Measurements from ENCODE around the gene NKAIN2.

NKAIN2 gene

DNA sequence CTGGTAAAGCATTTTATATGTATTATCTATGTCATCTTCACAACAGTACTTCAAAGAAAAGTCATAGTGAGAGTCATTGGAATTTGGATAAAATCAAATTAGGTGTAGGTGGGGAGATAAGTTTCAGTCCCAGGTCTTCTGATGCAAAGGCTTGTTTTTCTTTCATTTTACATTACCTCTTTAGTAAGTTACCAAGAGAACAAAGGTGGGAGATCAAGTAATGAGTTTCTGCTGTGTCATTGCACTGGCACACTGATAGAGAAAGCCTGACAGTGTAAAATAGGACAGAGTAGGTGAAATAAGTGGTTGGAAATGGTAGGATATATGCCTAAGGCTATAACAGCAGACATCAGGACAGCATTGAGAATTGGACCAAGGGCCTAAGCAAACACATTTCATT, 250.4 kb downstream of the NKAIN2 start:
- Mint-ChIP-seq H3K4me1 (no peaks in the 10 kb centered on the region), H3K36me3 (no peaks in the 10 kb centered on the region), H3K27me3 (no peaks in the 10 kb centered on the region), H3K9me3 (peaks cover 8% of the 10 kb centered on the region), H3K4me3 (no peak overlapping the region), H3K27ac (no peak overlapping the region)

DNA sequence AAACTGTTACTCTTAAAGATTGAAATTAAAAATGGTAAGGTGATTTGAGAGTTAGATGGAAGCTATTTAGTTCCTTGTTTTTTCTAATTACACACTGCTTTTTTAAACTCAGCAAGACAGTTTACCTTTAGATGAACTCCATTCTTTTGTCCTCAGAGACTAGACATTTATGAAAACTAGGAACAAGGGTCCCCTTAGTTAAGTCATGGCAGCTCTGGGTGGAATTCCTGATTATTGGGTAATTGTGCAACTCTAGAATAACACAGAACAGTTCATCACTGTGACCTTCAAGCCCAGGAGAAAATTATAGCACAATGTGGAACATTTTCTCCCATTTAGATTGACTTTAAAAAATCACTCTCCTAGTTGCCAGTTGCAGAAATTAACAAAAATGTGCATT, 251.7 kb downstream of the NKAIN2 start:
- Mint-ChIP-seq H3K27ac (no peak overlapping the region), H3K4me3 (no peak overlapping the region), H3K9me3 (peaks cover 8% of the 10 kb centered on the region), H3K4me1 (no peaks in the 10 kb centered on the region), H3K27me3 (no peaks in the 10 kb centered on the region), H3K36me3 (no peaks in the 10 kb centered on the region)

DNA sequence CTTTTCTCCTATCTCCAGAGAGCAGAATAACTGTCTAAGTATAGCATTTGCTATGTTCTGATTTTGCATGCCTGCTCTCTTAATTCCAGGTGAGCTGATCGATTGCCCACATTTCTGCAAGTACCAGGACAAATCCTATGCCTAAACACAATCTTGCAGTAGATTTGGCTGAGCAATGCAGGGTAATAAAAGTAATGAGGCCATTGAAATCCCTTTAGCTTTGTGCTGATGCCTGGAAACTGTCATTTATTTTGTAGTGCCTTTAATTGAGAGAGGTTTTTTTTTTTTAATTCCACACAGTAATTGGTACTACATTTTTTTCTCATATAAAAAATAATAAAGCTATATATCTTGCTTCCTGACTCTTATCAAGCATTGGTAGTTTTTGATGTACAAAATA, 252.3 kb downstream of the NKAIN2 start:
- no peaks in the 10 kb centered on the region for H3K27me3 Mint-ChIP-seq

DNA sequence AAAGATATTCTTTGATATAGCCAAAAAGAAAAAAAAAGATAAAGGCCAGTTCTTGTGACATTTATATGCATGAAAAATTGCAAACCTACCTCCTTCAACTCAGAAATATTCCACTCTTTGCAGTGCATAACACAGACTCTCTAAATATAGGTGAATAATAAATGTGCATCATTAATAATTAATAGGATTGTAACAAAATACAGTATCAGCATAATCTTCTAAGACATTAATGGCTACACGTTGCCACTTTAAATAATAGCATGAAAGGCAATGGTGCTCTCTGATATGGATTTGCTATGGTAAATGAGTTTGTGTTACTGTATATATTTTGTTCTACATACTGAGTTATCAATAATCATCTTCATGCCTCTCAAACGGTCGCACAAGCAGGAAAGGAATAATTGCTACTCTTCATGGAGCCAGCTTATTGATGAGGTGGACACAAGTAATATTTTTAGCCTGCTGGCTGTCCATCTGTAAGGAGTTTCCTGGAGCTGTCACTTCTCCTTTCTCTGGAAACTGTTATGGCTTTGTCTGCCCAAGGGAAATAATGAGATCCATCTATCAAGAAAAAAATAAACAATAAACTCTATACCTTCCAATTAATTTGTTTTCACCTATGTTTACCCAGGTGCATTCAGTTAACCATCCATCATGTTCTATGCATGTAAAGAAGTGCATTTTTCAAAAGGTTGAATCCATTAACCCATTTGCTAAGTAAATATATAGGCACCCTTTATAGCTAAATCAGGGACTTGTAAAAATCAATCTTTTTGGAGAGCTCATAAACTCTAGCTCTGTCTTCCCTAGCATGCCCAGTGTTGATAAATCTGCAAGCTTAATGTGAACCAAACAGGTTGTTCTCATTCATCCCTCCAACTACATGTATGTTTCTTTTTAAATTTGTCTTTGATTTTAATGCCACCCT, 253.0 kb downstream of the NKAIN2 start:
- H3K4me3 Mint-ChIP-seq: no peak overlapping the region
- no peaks in the 10 kb centered on the region for H3K36me3 Mint-ChIP-seq
- H3K27me3 Mint-ChIP-seq: no peaks in the 10 kb centered on the region
- no peaks in the 10 kb centered on the region for H3K4me1 Mint-ChIP-seq
- H3K27ac Mint-ChIP-seq: no peak overlapping the region
- peaks cover 5% of the 10 kb centered on the region for H3K9me3 Mint-ChIP-seq

More for the DNA sequence above, 252.3 kb downstream of the NKAIN2 start:
- H3K4me1 Mint-ChIP-seq: no peaks in the 10 kb centered on the region
- H3K36me3 Mint-ChIP-seq: no peaks in the 10 kb centered on the region
- H3K4me3 Mint-ChIP-seq: no peak overlapping the region
- H3K9me3 Mint-ChIP-seq: peaks cover 8% of the 10 kb centered on the region
- H3K27ac Mint-ChIP-seq: no peak overlapping the region

DNA sequence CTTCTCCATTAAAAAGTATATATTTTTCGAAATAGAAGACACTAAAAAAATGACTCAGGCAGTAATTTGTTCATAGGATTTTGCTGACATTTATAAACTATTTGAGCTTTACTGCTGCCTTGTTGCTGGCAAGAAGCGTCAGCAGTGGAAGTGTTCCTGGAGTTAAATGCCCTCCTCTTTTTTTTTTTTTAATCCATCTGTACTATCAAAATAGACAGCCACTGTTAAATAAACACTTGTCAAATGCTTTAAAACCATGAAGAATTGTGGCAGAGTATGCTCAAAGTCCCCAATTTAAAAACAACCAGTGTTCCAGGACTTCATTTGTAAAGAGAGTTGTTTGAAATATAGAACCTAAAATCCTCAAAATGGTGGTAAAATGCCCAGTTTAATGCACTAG, 253.8 kb downstream of the NKAIN2 start:
- Mint-ChIP-seq H3K9me3 (peaks cover 3% of the 10 kb centered on the region), H3K27me3 (no peaks in the 10 kb centered on the region), H3K36me3 (no peaks in the 10 kb centered on the region)

DNA sequence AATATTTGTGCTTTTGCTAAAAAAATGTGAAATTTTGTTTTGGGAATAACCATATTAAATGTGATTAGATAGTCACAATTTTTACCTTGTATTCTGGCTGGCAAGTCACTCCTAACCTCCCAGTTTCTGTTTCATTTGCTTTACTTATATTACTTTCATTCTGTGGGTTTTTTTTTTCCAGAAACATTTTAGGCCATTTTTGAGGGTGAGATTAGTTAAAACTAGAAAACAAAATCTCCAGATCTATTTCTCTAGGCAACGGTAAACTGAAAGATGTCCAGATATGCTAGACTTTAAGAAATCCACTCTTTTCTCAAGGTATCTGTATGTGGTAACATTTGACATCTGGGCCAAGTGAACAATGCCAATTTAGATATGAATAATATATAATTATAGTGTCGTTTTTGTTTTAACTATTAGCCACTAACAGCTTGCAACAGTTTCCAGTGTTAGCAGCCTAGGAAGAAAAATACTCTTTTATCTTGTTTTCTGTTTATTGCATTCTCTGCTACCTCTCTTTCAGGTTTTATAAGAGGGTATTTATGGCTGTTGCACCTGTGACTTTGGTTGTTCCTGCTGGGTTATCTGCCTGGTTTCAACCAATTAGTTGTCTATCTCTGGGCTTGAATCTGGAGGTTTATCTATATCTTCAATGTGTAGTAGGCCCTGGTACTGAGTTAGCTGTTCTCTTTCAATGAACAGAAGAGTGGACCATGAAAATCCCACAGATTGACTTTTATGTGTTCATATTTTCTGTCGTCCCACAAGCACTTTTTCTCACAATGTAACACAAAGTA, 260.9 kb downstream of the NKAIN2 start:
- no peaks in the 10 kb centered on the region for H3K9me3 Mint-ChIP-seq
- H3K4me3 Mint-ChIP-seq: no peak overlapping the region
- no peaks in the 10 kb centered on the region for H3K27me3 Mint-ChIP-seq
- no peak overlapping the region for H3K27ac Mint-ChIP-seq
- H3K4me1 Mint-ChIP-seq: no peaks in the 10 kb centered on the region
- H3K36me3 Mint-ChIP-seq: no peaks in the 10 kb centered on the region

More for the DNA sequence above, 253.8 kb downstream of the NKAIN2 start:
- Mint-ChIP-seq H3K4me1 (no peaks in the 10 kb centered on the region), H3K27ac (no peak overlapping the region), H3K4me3 (no peak overlapping the region)

DNA sequence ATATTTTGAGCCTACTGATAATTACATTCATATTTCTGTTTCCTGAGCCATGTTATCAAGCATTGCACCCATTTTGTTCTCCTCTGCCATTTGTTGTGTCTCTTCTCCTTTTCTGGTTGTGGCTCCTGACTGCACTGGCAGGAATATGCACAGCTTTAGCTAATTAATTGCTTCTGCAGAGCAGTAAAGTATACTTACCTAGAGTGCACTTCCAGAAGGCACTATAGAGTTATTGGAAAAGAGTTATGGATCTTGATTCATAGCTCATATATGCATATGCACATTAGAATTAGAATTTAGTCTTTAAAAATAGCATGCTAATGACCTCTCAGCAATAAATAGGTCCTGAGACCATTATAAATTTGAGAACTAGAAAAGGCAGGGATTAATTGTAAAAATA, 262.6 kb downstream of the NKAIN2 start:
- no peak overlapping the region for H3K4me3 Mint-ChIP-seq
- H3K27me3 Mint-ChIP-seq: no peaks in the 10 kb centered on the region
- no peaks in the 10 kb centered on the region for H3K4me1 Mint-ChIP-seq
- no peaks in the 10 kb centered on the region for H3K36me3 Mint-ChIP-seq
- H3K9me3 Mint-ChIP-seq: no peaks in the 10 kb centered on the region
- H3K27ac Mint-ChIP-seq: no peak overlapping the region

DNA sequence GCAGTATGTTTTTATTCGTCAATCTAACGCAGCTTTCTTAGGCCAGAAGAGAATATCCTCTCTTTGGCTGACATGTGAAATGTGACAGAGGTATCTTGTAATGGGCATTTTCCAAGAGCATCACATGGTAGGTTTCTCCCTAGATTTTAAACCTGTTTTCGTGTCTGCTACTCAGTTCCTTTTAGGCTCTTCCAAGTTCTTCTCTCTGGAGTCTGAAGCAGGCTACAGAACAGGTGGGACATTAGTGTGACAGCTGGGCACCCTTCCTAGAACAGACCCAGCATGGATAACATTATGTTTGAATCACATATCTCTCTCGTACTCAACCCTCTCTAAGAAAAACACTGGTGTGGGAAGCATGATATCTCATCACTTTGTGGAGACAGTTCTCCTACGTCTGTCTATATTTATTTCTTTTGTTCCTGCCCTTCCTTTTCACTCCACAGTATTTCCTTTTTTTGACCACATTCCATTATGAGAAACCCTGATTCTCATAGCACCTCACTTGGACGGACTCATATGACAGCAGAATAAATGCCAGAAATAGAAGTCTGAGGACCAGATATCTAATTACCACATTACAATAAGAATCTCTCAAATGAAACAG, 263.4 kb downstream of the NKAIN2 start:
- H3K9me3 Mint-ChIP-seq: no peaks in the 10 kb centered on the region
- no peaks in the 10 kb centered on the region for H3K36me3 Mint-ChIP-seq
- no peak overlapping the region for H3K27ac Mint-ChIP-seq
- H3K27me3 Mint-ChIP-seq: no peaks in the 10 kb centered on the region
- no peak overlapping the region for H3K4me3 Mint-ChIP-seq
- H3K4me1 Mint-ChIP-seq: no peaks in the 10 kb centered on the region

DNA sequence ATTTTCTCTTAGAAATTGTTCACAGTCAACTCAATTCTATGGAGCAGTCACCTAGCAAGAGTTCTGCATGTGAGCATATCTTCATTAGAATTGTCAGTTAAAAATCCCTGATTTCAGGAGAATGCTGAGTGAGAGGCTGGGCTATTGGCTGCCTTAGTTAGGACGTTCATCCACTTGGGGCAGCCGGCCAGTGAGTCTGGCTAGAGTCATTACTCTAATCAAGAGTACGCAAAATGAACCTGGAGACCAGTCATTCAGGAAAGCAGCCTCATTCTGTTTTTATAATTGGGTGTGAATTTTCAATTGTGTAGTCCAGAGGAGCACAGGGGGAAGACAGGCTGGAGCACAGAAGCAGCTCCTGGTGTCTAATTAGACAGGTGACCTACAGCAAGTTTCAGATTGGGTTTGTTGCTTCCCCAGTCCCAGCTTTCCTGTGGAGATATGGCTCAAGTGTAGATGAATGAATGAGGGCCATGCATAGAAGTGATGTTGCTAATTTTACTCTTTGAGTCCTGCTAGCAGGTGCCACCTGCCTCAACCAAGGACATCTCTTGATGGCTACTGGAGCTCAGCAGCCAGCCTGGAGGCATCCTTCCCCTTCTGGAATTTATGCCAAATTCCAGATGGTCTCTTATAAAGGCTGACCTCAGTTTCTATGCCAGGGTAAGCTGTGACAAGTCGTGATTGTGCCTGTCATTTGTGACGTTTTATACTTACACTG, 265.7 kb downstream of the NKAIN2 start:
- Mint-ChIP-seq H3K27ac (no peak overlapping the region), H3K27me3 (no peaks in the 10 kb centered on the region), H3K4me1 (no peaks in the 10 kb centered on the region), H3K36me3 (no peaks in the 10 kb centered on the region), H3K9me3 (no peaks in the 10 kb centered on the region), H3K4me3 (no peak overlapping the region)

DNA sequence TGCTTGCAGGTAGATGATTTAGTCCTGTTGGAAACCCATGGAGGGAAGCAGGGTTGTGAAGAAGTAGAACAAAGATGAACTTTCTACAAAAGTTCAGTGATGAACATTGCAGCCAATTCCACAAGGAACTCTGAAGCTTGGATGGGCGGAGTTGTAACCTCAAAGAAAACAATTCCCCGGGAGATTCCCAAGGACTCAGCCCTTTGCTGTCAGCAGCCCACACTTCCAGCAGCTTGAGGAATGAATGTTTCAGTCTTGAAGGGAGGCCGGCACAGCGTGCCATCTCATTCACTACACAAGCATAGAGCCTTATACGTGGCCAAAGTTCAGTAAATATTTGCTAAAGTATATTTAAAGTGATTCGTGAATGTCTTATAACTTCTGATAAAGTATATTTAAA, 269.4 kb downstream of the NKAIN2 start:
- H3K27ac Mint-ChIP-seq: no peak overlapping the region
- H3K4me3 Mint-ChIP-seq: no peak overlapping the region
- H3K36me3 Mint-ChIP-seq: no peaks in the 10 kb centered on the region
- H3K4me1 Mint-ChIP-seq: no peaks in the 10 kb centered on the region
- no peaks in the 10 kb centered on the region for H3K27me3 Mint-ChIP-seq
- H3K9me3 Mint-ChIP-seq: no peaks in the 10 kb centered on the region

DNA sequence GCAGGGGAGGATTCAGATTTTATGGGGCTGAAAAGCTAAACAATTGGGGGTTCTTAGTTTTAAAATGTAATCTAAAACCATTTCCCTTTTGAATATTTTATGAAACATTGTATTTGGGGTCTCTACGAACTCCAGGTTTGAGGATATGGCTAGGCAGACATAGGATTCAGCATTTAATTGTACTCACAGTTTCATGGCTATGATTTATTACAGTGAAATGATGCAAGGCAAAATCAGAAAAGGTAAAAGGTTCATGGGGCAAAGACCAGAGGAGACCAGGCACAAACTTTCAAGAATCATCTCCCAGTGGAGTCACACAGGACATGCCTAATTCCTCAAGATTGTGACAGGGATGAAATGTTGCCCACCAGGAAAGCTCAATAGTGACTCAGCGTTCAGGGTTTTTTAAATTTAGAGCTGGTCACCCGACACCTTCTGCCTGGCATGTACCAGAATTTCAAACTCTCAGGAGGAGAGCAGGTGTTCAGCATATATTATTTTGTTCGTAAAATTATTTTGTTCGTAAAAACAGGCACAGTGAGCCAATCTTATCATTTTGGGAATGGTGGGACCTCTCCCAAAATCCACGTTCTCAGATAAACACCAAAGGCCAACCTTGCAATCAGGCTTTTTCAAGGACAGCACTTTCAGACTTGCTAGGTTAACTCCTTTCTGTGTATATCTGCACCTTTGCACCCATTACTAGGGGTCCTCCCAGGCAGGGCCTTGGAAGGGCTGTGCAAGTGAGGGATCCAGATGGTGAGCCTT, 270.3 kb downstream of the NKAIN2 start:
- Mint-ChIP-seq H3K4me1 (no peaks in the 10 kb centered on the region), H3K9me3 (no peaks in the 10 kb centered on the region), H3K27me3 (no peaks in the 10 kb centered on the region), H3K36me3 (no peaks in the 10 kb centered on the region), H3K4me3 (no peak overlapping the region), H3K27ac (no peak overlapping the region)

DNA sequence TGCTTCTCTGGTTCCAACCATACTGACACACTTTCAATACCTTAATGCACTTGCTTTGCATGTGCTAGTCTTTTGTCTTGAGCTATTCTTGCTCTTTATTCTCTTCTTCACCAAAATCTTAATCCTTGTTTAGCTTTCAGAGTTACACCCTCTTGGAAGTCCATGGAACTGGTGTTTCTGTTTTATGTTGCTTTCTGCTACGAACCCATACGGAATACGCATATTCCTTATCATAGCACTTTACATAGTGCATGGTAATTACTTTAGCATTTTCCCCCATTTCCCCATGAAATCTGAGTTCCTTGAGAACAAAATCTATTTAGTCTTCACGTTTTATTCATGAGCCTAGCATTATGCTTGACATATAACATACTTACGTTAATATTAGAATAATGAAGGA, 270.9 kb downstream of the NKAIN2 start:
- H3K9me3 Mint-ChIP-seq: no peaks in the 10 kb centered on the region
- H3K27me3 Mint-ChIP-seq: no peaks in the 10 kb centered on the region
- H3K4me3 Mint-ChIP-seq: no peak overlapping the region
- no peaks in the 10 kb centered on the region for H3K36me3 Mint-ChIP-seq
- H3K27ac Mint-ChIP-seq: no peak overlapping the region
- H3K4me1 Mint-ChIP-seq: no peaks in the 10 kb centered on the region

DNA sequence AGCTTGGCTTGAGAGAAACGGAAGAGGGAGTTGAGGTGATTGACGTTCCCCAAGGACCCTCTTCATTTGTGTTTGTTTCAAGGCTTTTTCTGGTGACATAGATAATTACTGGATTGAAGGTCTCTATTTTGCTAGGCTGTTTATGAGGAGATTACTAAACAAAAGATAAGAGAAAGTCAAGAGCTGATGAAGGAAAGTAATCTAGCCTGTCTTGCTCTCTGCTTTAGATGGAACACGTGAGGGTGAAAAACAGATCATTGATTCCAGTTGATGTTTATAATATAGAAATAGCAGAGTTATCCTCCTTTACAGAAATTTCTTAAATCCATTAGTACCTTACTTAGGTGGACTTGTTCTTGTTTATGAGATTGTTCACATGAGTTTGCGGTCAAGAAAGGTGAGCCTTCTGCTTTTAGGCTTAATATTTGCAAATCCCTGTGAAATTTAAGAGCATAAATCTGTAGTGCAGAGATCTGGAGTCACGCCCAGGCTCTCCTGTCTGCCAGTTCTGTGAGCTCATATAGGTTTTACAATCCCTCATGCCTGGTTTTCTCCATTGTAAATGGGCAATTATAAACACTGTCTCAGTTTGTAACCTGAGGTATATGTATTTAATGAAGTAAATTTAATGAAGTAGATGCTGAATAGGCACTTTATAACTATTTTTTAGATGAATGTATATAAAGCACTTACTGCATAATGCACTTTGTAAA, 272.8 kb downstream of the NKAIN2 start:
- Mint-ChIP-seq H3K4me1 (no peaks in the 10 kb centered on the region), H3K4me3 (no peak overlapping the region), H3K27me3 (no peaks in the 10 kb centered on the region), H3K27ac (no peak overlapping the region), H3K36me3 (no peaks in the 10 kb centered on the region), H3K9me3 (no peaks in the 10 kb centered on the region)

DNA sequence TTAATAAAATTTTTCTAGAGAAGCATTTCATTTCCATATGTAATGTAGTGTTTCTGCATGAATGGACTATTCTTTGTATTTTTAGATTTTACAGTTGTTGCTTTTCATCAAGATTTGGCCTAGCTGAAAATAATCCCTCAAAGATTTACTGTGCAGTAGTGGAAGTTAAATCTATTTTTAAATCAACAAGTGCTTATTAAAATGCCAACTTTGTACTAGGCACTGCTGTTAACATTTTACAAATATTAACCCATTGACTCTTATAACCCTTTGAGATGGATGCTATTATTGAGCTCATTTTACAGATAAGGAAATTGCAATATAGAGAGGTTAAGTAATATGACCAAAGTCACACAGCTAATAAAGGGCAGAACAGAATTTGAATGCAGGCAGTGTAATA, 274.5 kb downstream of the NKAIN2 start:
- Mint-ChIP-seq H3K36me3 (no peaks in the 10 kb centered on the region), H3K9me3 (no peaks in the 10 kb centered on the region), H3K27me3 (no peaks in the 10 kb centered on the region), H3K27ac (no peak overlapping the region), H3K4me3 (no peak overlapping the region), H3K4me1 (no peaks in the 10 kb centered on the region)
